ENCODE measurements around the gene VWC2L.

The VWC2L gene

GRCh38 chr2:214628091-214628490 is 217.2 kb downstream of the VWC2L start:
- no peak for DNase-seq
- Mint-ChIP-seq H3K4me3 (no peak overlapping the region), H3K4me1 (ENCODE audit: low read depth) (no peaks in the 10 kb centered on the region), H3K9me3 (no peaks in the 10 kb centered on the region), H3K36me3 (ENCODE audit: low read depth) (no peaks in the 10 kb centered on the region), H3K27me3 (no peaks in the 10 kb centered on the region), H3K27ac (no peak overlapping the region)
